ENCODE results near the gene ZNF480. TPM values are rescaled to one million over a fixed set of nuclear protein-coding genes. Genes with fewer than 3 reads are reported as not detected.
A peak's percentile ranks its signal among the peaks of the same experiment; 100 is the strongest.
"Not testable (repeated sequence)": the region's sequence is repeated elsewhere in the genome, so short reads cannot be mapped to it uniquely, and the experiment has no call there.

Gene ZNF480
- polyA plus RNA-seq, 1 donor, result 11.6 TPM

DNA sequence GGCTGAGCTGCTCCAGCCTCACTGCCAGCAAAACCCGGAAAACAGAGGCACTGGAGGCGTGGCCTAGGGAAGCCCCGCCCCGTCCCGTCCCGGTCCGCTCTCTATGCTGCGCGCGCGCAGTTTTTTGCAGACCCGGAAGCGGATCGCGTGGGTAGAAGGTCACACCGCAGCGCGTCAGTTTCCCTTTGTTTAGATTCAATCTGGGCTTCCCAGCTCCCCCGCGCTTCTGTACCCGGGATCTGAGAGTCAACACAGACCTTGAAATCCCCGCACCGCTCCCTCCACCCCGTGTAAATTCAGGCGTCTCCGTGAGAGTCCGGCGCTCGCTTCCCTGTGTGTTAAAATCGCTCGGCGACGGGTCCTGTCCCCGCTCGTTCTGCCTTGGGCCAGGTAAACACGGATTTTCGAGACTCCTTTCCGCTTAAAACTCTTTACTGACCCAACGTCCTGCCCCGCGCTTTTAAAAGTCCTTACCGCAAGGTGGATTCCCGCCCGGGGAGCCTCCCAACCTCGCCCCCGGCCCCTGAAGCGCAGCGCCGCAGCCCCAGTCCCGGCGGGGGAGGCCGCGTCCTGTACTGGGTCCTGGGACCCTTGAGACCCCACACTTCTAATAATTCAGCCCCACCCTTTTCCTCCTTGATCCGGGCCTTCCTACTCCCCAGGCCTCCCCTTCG lies 39.3 kb downstream of the ZNF480 start, which contains the start of gene ZNF610:
ZNF610 (plus strand) TSS at position 127 of the 674 bp plus-strand sequence. CDS start 12,930 bp downstream, outside the sequence.
- WGBS (ENCODE audit: insufficient coverage, low lambda C conversion rate), result no CpG with 5 or more reads among the region's 55 CpGs
- H3K36me3 ChIP-seq (ENCODE audit: control insufficient read depth, insufficient read depth, low read length), result no peaks in the 10 kb centered on the region
- peak within 1 kb of the TSS; percentile 87 for H3K4me3 ChIP-seq (ENCODE audit: low read length)
- peaks cover 4% of the 10 kb centered on the region for H3K4me1 ChIP-seq (ENCODE audit: control insufficient read depth, insufficient read depth, low read length)
- peak; percentile 89 to 90 for DNase-seq
- peak within 1 kb of the TSS; percentile 78 for H3K27ac ChIP-seq (ENCODE audit: low read length)
- H3K9me3 ChIP-seq (ENCODE audit: control insufficient read depth, low read depth, low read length), result peaks cover 20% of the 10 kb centered on the region
- no peaks in the 10 kb centered on the region for H3K27me3 ChIP-seq (ENCODE audit: control insufficient read depth, insufficient read depth, low read length)

DNA sequence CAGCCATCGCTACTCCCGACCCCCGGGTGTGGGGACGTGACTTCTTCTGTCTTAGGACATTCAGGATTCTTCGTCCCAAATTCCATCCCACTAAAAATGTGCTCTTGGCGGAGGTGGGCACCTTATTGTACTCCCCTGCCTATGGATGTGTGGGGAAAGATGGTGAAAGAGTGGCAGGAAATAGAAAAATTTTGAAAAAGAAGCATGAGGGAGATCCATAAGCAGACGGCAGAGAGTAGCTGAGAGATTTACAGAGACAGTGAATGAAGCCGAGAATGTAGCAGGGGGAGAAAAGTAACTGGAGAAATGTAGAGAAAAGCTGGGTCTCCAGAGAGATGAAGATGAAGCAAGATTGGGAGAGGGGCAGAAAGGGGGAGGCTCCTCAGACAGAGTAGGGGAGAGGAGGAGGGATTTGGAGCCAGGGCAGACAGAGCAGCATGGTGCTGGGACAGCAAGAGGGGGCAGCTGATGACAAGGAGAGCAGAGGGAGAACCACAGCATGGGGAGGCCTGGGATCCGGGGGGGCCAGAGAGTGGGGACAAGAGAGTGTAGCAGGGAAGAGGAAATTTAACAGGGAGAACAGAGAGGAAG lies 39.9 kb downstream of the ZNF480 start:
- Histone ChIP-seq H3K27ac (ENCODE audit: low read length) (peak overlapping the region; percentile 78), H3K4me1 (ENCODE audit: control insufficient read depth, insufficient read depth, low read length) (peaks cover 4% of the 10 kb centered on the region), H3K9me3 (ENCODE audit: control insufficient read depth, low read depth, low read length) (peaks cover 18% of the 10 kb centered on the region), H3K36me3 (ENCODE audit: control insufficient read depth, insufficient read depth, low read length) (peaks cover 1% of the 10 kb centered on the region), H3K27me3 (ENCODE audit: control insufficient read depth, insufficient read depth, low read length) (no peaks in the 10 kb centered on the region), H3K4me3 (ENCODE audit: low read length) (peak overlapping the region; percentile 87)
- DNase-seq, result peak in 1 of 2 donors; percentile 46
- 0% methylated on average over 3 of the region's 9 CpGs for WGBS (ENCODE audit: insufficient coverage, low lambda C conversion rate)

DNA sequence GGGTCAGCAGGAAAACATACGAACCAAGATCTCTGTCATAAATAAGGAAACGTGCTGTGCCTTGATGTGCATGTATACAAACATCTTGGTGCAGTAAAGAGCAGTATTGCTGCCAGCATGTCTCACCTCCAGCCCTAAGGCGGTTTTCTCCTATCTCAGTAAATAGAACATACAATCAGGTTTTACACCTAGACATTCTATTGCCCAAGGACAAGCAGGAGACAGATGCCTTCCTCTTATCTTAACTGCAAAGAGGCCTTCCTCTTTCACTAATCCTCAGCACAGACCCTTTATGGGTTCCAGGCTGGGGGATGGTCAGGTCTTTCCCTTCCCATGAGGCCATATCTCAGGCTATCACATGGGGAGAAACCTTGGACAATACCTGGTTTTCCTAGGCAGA lies 42.1 kb downstream of the ZNF480 start:
- H3K27me3 ChIP-seq (ENCODE audit: control insufficient read depth, insufficient read depth, low read length); H3K4me3 ChIP-seq (ENCODE audit: low read length); H3K36me3 ChIP-seq (ENCODE audit: control insufficient read depth, insufficient read depth, low read length); H3K4me1 ChIP-seq (ENCODE audit: control insufficient read depth, insufficient read depth, low read length): not testable (repeated sequence)
- DNase-seq, result peak; percentile 51 to 64
- Histone ChIP-seq H3K9me3 (ENCODE audit: control insufficient read depth, low read depth, low read length) (peaks cover 15% of the 10 kb centered on the region), H3K27ac (ENCODE audit: low read length) (peak overlapping the region; percentile 58)
- WGBS (ENCODE audit: insufficient coverage, low lambda C conversion rate), result no CpG with 5 or more reads among the region's 3 CpGs

DNA sequence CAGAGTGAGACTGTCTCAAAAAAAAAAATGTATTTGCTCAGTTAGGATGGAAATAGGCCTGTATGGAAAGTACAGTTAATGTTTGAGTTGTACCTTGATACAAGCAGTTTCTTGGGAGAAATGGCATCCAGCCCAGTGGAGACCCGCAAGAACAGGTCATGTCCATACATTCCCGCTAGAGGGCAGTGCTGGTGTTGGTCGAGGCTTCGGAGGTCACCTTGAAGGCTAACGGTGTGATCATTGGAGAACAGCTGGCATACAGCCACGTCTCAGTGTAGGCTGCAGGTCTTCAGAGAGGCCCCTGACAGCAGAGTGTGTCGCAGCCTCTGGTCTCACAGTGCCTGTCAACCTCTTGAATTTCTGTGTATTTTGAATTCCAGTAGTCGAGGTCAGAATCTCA lies 46.6 kb downstream of the ZNF480 start:
- H3K9me3 ChIP-seq (ENCODE audit: control insufficient read depth, low read depth, low read length), result peaks cover 9% of the 10 kb centered on the region
- H3K36me3 ChIP-seq (ENCODE audit: control insufficient read depth, insufficient read depth, low read length), result peaks cover 15% of the 10 kb centered on the region
- peak; percentile 44 to 51 for DNase-seq
- H3K27me3 ChIP-seq (ENCODE audit: control insufficient read depth, insufficient read depth, low read length), result no peaks in the 10 kb centered on the region
- no peaks in the 10 kb centered on the region for H3K4me1 ChIP-seq (ENCODE audit: control insufficient read depth, insufficient read depth, low read length)
- WGBS (ENCODE audit: insufficient coverage, low lambda C conversion rate), result no CpG with 5 or more reads among the region's 8 CpGs
- no peak overlapping the region for H3K4me3 ChIP-seq (ENCODE audit: low read length)
- H3K27ac ChIP-seq (ENCODE audit: low read length), result no peak overlapping the region

DNA sequence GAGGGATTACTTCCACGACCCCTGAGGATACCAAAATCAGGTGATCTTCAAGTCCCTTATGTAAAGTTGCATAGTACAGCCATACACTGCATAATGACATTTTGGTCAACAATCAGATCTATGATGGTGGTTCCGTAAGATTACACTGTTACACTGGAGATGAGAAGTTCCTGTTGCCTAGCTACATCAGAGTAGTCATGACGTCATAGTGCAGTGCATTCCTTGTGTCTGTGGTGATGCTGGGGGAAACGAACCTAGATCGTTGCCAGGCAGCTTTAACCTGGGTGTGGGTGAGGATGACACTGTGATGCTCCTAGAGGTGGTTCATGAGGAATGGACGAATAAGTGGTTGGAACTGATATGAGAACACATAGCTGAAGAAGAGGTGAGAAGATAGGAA lies 48.2 kb downstream of the ZNF480 start:
- Histone ChIP-seq H3K27ac (ENCODE audit: low read length) (no peak overlapping the region), H3K4me3 (ENCODE audit: low read length) (no peak overlapping the region), H3K4me1 (ENCODE audit: control insufficient read depth, insufficient read depth, low read length) (no peaks in the 10 kb centered on the region), H3K36me3 (ENCODE audit: control insufficient read depth, insufficient read depth, low read length) (peaks cover 27% of the 10 kb centered on the region), H3K27me3 (ENCODE audit: control insufficient read depth, insufficient read depth, low read length) (no peaks in the 10 kb centered on the region), H3K9me3 (ENCODE audit: control insufficient read depth, low read depth, low read length) (peaks cover 10% of the 10 kb centered on the region)
- no peak for DNase-seq
- 100% methylated on average over 1 of the region's 6 CpGs for WGBS (ENCODE audit: insufficient coverage, low lambda C conversion rate)

DNA sequence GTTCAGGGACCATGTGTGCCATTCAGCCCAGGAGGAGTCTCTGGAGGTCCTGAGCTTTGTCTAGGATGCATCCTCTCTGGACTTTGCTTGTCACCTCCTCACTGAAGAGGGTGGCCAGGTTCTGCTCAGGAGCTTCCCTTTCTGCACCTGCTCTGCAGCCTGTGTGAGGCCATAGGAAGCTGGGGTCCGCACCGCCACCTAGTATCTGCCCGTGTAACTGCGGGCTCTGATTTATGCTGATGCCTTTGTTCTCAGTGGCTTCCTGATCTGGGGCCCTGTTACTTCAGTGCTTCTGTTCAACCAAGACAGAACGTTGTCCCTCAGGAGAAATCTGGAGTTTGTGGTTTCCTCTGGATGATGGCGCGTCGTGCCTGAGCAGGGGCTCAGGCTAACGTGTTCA lies 54.5 kb downstream of the ZNF480 start:
- H3K9me3 ChIP-seq (ENCODE audit: control insufficient read depth, low read depth, low read length), result peaks cover 24% of the 10 kb centered on the region
- WGBS (ENCODE audit: insufficient coverage, low lambda C conversion rate), result no CpG with 5 or more reads among the region's 9 CpGs
- no peaks in the 10 kb centered on the region for H3K27me3 ChIP-seq (ENCODE audit: control insufficient read depth, insufficient read depth, low read length)
- H3K27ac ChIP-seq (ENCODE audit: low read length), result no peak overlapping the region
- no peaks in the 10 kb centered on the region for H3K4me1 ChIP-seq (ENCODE audit: control insufficient read depth, insufficient read depth, low read length)
- no peak overlapping the region for H3K4me3 ChIP-seq (ENCODE audit: low read length)
- H3K36me3 ChIP-seq (ENCODE audit: control insufficient read depth, insufficient read depth, low read length), result peaks cover 57% of the 10 kb centered on the region
- DNase-seq, result no peak

DNA sequence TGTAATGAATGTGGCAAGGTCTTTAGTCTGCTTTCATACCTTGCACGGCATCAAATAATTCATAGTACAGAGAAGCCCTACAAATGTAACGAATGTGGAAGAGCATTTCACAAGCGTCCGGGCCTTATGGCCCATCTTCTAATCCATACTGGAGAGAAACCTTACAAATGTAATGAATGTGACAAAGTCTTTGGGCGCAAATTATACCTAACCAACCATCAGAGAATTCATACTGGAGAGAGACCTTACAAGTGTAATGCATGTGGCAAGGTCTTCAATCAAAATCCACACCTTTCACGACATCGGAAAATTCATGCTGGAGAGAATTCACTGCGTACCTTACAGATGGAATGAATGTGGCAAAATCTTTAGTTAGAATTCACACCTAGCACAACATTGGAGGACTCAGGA lies 69.5 kb downstream of the ZNF480 start:
- no peak overlapping the region for H3K27ac ChIP-seq (ENCODE audit: low read length)
- DNase-seq, result no peak
- H3K36me3 ChIP-seq (ENCODE audit: control insufficient read depth, insufficient read depth, low read length), result peaks cover 15% of the 10 kb centered on the region
- no peak overlapping the region for H3K4me3 ChIP-seq (ENCODE audit: low read length)
- no peaks in the 10 kb centered on the region for H3K27me3 ChIP-seq (ENCODE audit: control insufficient read depth, insufficient read depth, low read length)
- H3K9me3 ChIP-seq (ENCODE audit: control insufficient read depth, low read depth, low read length), result peaks cover 59% of the 10 kb centered on the region
- 100% methylated on average over 1 of the region's 8 CpGs for WGBS (ENCODE audit: insufficient coverage, low lambda C conversion rate)
- H3K4me1 ChIP-seq (ENCODE audit: control insufficient read depth, insufficient read depth, low read length), result no peaks in the 10 kb centered on the region

DNA sequence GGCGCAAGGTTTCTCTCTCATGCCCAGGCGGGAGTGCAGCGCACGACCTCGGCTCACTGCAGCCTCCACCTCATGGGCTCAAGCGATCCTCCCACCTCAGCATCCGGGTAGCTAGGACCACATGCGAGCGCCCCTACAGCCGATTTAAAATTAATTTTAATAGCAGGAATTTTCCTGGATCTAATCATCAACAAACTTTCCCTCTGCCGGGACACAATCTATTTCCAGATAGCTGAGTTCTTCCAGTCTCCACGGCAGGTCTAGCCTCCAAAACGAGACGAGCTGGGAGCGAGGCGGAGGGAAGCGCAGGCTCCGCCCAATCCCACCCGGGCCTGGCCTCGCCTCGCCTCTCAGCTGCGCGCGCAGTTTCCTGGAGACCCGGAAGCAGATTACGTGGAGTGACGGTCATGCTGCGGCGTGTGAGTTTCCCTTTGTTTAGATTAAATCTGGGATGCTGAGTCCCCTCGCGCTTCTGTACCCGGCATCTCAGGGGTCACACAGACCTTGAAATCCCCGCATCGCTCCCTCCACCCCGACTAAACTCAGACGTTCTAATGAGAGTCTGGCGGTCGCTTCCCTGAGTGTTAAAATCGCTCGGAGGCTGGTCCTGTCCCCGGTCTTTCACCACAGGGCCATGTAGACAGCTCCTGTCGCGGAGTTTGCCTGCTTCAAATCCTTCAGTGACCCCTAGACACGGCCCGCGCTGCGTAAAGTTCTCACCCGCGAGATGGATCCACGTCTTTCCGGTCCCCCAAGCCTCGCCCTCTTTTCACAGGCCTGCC lies 72.8 kb downstream of the ZNF480 start, which contains the start of gene ZNF880:
ZNF880 (plus strand) TSS at position 365 of the 782 bp plus-strand sequence; CDS start at position 408, 43 bp downstream.
- H3K9me3 ChIP-seq (ENCODE audit: control insufficient read depth, low read depth, low read length), result peaks cover 67% of the 10 kb centered on the region
- H3K4me3 ChIP-seq (ENCODE audit: low read length), result peak within 1 kb of the TSS; percentile 98
- H3K36me3 ChIP-seq (ENCODE audit: control insufficient read depth, insufficient read depth, low read length), result peaks cover 26% of the 10 kb centered on the region
- no peaks in the 10 kb centered on the region for H3K27me3 ChIP-seq (ENCODE audit: control insufficient read depth, insufficient read depth, low read length)
- no peaks in the 10 kb centered on the region for H3K4me1 ChIP-seq (ENCODE audit: control insufficient read depth, insufficient read depth, low read length)
- WGBS (ENCODE audit: insufficient coverage, low lambda C conversion rate), result 17% methylated on average over 1 of the region's 52 CpGs
- peak within 1 kb of the TSS; percentile 97 for H3K27ac ChIP-seq (ENCODE audit: low read length)
- DNase-seq, result peak; percentile 93

DNA sequence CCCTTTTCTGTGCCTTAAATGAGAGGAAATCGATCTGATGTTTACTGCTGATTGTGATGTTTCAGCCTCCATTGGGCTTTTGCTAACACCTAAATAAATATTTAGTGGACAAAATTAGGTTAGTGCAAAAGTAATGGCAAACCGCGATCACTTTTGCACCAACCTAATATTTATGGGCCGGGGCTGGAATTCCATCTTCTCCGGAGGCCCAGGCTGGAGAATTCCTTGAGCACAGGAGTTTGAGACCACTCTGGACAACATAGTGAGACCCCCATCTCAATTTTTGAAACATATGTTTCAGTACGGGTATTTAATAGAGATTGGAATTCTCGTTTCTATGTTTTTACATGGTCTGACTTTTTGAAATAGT lies 73.4 kb downstream of the ZNF480 start:
- H3K36me3 ChIP-seq (ENCODE audit: control insufficient read depth, insufficient read depth, low read length), result peaks cover 27% of the 10 kb centered on the region
- H3K27me3 ChIP-seq (ENCODE audit: control insufficient read depth, insufficient read depth, low read length), result no peaks in the 10 kb centered on the region
- H3K4me3 ChIP-seq (ENCODE audit: low read length), result peak overlapping the region; percentile 98
- DNase-seq, result no peak
- H3K27ac ChIP-seq (ENCODE audit: low read length), result peak overlapping the region; percentile 97
- peaks cover 67% of the 10 kb centered on the region for H3K9me3 ChIP-seq (ENCODE audit: control insufficient read depth, low read depth, low read length)
- 60% methylated on average over 1 of the region's 7 CpGs for WGBS (ENCODE audit: insufficient coverage, low lambda C conversion rate)
- no peaks in the 10 kb centered on the region for H3K4me1 ChIP-seq (ENCODE audit: control insufficient read depth, insufficient read depth, low read length)

All from large intestine (tissue), 3 donors.